Measurements from ENCODE around the gene CISD2. TPM values are rescaled to one million over a fixed set of nuclear protein-coding genes. Genes with fewer than 3 reads are reported as not detected.
"Not testable (repeated sequence)": the region's sequence is repeated elsewhere in the genome, so short reads cannot be mapped to it uniquely, and the experiment has no call there.

Gene CISD2
- polyA plus RNA-seq, 4 donors = 25.7 to 48.2 (median 33.0) TPM

GRCh38 chr4:102901804-102902203, 33.0 kb downstream of the CISD2 start:
- FAIRE-seq (no peak), DNase-seq (no peak)
- H3K27ac ChIP-seq (ENCODE audit: low read depth in 1 of 3, low read length in 2 of 3) = no peak overlapping the region
- no peaks in the 10 kb centered on the region for H3K27me3 ChIP-seq (ENCODE audit: control insufficient read depth in 3 of 3, insufficient read depth in 3 of 3, low read length in 3 of 3)
- H3K9me3 ChIP-seq (ENCODE audit: control insufficient read depth in 2 of 2, insufficient read depth in 1 of 2, low read depth in 1 of 2, low read length in 1 of 2) = no peaks in the 10 kb centered on the region
- no peaks in the 10 kb centered on the region for H3K36me3 ChIP-seq (ENCODE audit: control insufficient read depth in 3 of 3, insufficient read depth in 2 of 3, low read depth in 1 of 3, low read length in 3 of 3)
- H3K4me1 ChIP-seq (ENCODE audit: control insufficient read depth in 3 of 3, insufficient read depth in 2 of 3, low read depth in 1 of 3, low read length in 2 of 3) = no peaks in the 10 kb centered on the region
- no peak overlapping the region for H3K4me3 ChIP-seq (ENCODE audit: low read depth in 1 of 3, low read length in 3 of 3)
- 51 to 69% (median 62%) methylated on average over 2 of the region's 2 CpGs for WGBS, 3 donors

- DNase-seq = no peak
- Histone ChIP-seq H3K27ac (ENCODE audit: low read depth in 1 of 3, low read length in 2 of 3) (no peak overlapping the region), H3K27me3 (ENCODE audit: control insufficient read depth in 3 of 3, insufficient read depth in 3 of 3, low read length in 3 of 3) (no peaks in the 10 kb centered on the region), H3K4me3 (ENCODE audit: low read depth in 1 of 3, low read length in 3 of 3) (no peak overlapping the region), H3K4me1 (ENCODE audit: control insufficient read depth in 3 of 3, insufficient read depth in 2 of 3, low read depth in 1 of 3, low read length in 2 of 3) (no peaks in the 10 kb centered on the region), H3K36me3 (ENCODE audit: control insufficient read depth in 3 of 3, insufficient read depth in 2 of 3, low read depth in 1 of 3, low read length in 3 of 3) (no peaks in the 10 kb centered on the region), H3K9me3 (ENCODE audit: control insufficient read depth in 2 of 2, insufficient read depth in 1 of 2, low read depth in 1 of 2, low read length in 1 of 2) (peaks cover 0 to 12% of the 10 kb centered on the region in 2 donors)
- 91 to 92% (median 92%) methylated on average over 3 of the region's 3 CpGs for WGBS, 3 donors
- no peak for FAIRE-seq
Observed at GRCh38 chr4:102918859-102919258, 50.1 kb downstream of the CISD2 start.

- H3K27me3 ChIP-seq (ENCODE audit: control insufficient read depth in 3 of 3, insufficient read depth in 3 of 3, low read length in 3 of 3); DNase-seq; H3K4me3 ChIP-seq (ENCODE audit: low read depth in 1 of 3, low read length in 3 of 3); H3K4me1 ChIP-seq (ENCODE audit: control insufficient read depth in 3 of 3, insufficient read depth in 2 of 3, low read depth in 1 of 3, low read length in 2 of 3); H3K36me3 ChIP-seq (ENCODE audit: control insufficient read depth in 3 of 3, insufficient read depth in 2 of 3, low read depth in 1 of 3, low read length in 3 of 3); FAIRE-seq; H3K27ac ChIP-seq (ENCODE audit: low read depth in 1 of 3, low read length in 2 of 3): not testable (repeated sequence)
- H3K9me3 ChIP-seq (ENCODE audit: control insufficient read depth in 2 of 2, insufficient read depth in 1 of 2, low read depth in 1 of 2, low read length in 1 of 2) = peaks cover 0 to 12% of the 10 kb centered on the region in 2 donors
- WGBS, 3 donors = 64 to 79% (median 77%) methylated on average over 8 of the region's 8 CpGs
Observed at GRCh38 chr4:102919697-102920096, 50.9 kb downstream of the CISD2 start.

DNA sequence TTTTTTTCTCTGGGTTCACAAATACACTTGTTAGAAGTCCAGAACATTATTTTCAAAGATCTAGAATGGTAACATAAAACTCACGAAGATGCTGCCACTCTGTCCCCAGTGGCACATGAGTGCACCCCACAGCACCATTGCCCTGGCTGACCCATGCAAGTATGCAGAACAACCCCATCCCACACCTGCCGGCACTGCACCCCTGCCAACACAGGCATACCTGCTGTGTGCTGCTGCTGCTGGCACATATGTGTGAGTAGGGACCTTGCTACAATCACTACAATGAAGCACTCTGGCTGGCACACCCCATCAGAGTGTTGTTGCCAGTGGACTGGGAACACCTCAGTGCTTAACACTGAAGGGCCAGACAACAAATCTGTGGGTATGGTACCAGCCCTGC, 66.9 kb downstream of the CISD2 start:
- WGBS, 3 donors = 85 to 92% (median 90%) methylated on average over 2 of the region's 2 CpGs
- H3K4me3 ChIP-seq (ENCODE audit: low read depth in 1 of 3, low read length in 3 of 3) = no peak overlapping the region
- no peak for FAIRE-seq
- H3K4me1 ChIP-seq (ENCODE audit: control insufficient read depth in 3 of 3, insufficient read depth in 2 of 3, low read depth in 1 of 3, low read length in 2 of 3) = no peaks in the 10 kb centered on the region
- DNase-seq = no peak
- H3K27me3 ChIP-seq (ENCODE audit: control insufficient read depth in 3 of 3, insufficient read depth in 3 of 3, low read length in 3 of 3) = no peaks in the 10 kb centered on the region
- H3K36me3 ChIP-seq (ENCODE audit: control insufficient read depth in 3 of 3, insufficient read depth in 2 of 3, low read depth in 1 of 3, low read length in 3 of 3) = no peaks in the 10 kb centered on the region
- no peaks in the 10 kb centered on the region for H3K9me3 ChIP-seq (ENCODE audit: control insufficient read depth in 2 of 2, insufficient read depth in 1 of 2, low read depth in 1 of 2, low read length in 1 of 2)
- no peak overlapping the region for H3K27ac ChIP-seq (ENCODE audit: low read depth in 1 of 3, low read length in 2 of 3)

- FAIRE-seq; H3K4me3 ChIP-seq (ENCODE audit: low read depth in 1 of 3, low read length in 3 of 3); H3K36me3 ChIP-seq (ENCODE audit: control insufficient read depth in 3 of 3, insufficient read depth in 2 of 3, low read depth in 1 of 3, low read length in 3 of 3); H3K27me3 ChIP-seq (ENCODE audit: control insufficient read depth in 3 of 3, insufficient read depth in 3 of 3, low read length in 3 of 3); H3K9me3 ChIP-seq (ENCODE audit: control insufficient read depth in 2 of 2, insufficient read depth in 1 of 2, low read depth in 1 of 2, low read length in 1 of 2); DNase-seq; H3K27ac ChIP-seq (ENCODE audit: low read depth in 1 of 3, low read length in 2 of 3); H3K4me1 ChIP-seq (ENCODE audit: control insufficient read depth in 3 of 3, insufficient read depth in 2 of 3, low read depth in 1 of 3, low read length in 2 of 3): not testable (repeated sequence)
- WGBS, 3 donors = 73 to 87% (median 83%) methylated on average over 2 of the region's 2 CpGs
Observed at GRCh38 chr4:102938063-102938462, 69.3 kb downstream of the CISD2 start.

Other genes starting within 250 kb of the CISD2 start
- 10 to 100 TPM in 2 of 4 donors, 1 to 10 TPM in 2; 4.7 to 35.8 (median 8.3) TPM for gene MANBA, start 108.0 kb upstream of the CISD2 start, polyA plus RNA-seq
- gene UBE2D3, start 41.4 kb upstream of the CISD2 start, polyA plus RNA-seq = 100 to 1,000 TPM; 173 to 298 (median 240) TPM
- gene SLC9B1, start 150.7 kb downstream of the CISD2 start, polyA plus RNA-seq = under 1 TPM in 2 of 4 donors, not detected in 2; 0.18 to 0.93 TPM
- gene SLC9B2, start 207.8 kb downstream of the CISD2 start, polyA plus RNA-seq = 1 to 10 TPM; 3.8 to 5.8 (median 4.2) TPM
- 100 to 1,000 TPM in 3 of 4 donors, 10 to 100 TPM in 1; 73.3 to 317 (median 211) TPM for gene BDH2, start 230.8 kb downstream of the CISD2 start, polyA plus RNA-seq